GM19467 (cell line): ENCODE measurements around the gene PPP1R13B.

Experiments used
- ATAC-seq: cut with Tn5 transposase; IDR thresholded peaks from one replicate; pipeline ENCODE4 v1.9.1; 2021; ENCODE audit warnings: mild to moderate bottlenecking, moderate library complexity; ENCODE audit not compliant: unreplicated experiment

The PPP1R13B gene

DNA sequence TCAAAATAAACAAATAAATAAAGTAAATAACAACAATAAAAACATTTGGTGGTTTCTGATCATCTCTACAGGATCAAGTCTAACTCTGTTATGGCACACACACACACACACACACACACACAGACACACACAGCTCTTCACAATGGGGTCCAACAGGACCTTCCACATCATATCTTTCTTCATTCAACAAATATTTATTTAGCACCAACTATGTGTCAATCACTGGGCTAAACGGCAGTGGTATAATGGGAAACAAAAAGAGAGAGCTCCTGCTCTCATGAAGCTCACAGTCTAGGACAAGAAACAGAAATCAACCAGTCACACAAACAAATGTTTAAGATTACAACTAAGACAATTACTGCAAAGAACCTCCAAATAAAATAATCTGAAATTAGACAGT lies 9.3 kb downstream of the PPP1R13B start:
- ATAC-seq = no peak

DNA sequence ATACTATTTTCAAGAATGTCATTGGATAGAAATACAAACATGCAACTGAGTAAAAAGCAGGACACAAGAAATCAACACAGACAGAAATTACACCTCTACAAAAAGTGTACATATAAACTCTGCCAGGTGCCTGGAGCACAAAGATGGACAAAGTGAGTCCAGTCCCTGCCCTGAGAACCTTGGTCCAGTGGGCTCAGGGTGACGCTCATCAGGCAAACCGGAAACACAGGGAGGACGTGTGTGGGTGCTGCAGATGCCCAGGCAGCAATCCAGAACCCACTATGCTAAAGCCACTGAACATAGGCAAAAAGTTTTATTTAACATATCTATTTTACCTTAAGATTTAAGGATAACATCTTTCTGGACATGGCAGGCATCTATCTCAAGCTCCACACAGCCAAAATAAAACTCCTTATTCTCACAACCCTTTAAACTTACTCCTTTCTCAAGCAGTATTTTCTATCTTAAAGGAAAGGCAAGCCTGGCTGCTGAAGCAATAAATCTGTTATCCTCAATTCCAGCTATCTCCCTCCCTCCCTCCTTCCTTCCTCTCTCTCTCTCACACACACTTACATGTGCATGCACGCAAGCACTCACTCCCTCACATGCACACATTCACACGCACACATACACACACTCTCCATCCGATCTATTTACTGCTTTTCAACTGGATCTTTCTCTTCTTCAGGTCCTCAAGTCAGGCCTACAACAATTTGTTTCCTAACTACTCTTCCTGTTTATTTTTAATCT lies 10.2 kb downstream of the PPP1R13B start:
- no peak for ATAC-seq

DNA sequence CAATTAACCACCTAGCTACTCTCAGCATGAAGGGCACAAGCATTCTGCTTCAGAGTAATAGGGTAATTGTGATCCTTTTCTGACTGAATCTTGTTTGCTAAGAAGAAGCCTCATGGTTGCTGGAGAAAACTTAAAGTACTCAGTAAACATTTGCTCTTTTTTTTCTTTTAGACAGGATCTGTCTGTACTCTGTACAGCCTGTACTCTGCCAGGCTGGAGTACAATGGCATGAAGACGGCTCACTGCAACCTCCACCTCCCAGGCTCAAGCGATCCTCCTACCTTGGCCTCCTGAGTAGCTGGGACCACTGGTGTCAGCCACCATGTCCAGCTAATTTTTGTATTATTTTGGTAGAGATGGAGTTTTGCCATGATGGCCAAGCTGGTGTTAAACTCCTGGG lies 12.4 kb downstream of the PPP1R13B start:
- ATAC-seq = no peak

DNA sequence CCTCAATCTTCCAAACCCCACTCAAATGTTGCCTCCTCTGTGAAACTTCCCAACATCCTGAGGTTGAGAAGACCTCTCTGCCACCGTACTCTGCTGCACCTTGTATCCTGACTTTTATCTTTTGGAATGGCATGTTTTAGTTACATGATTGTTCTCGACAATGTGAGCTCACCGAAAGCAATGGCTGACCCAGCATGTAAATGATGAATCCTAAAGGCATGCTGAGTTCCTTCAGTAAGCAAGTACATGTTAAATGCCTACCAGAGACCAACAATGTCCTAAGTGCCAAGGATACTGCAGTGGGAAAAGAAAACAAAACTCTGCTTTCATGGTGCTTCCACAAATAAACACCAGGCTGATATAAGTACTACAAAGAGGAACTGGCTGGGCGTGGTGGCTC lies 13.7 kb downstream of the PPP1R13B start:
- ATAC-seq = no peak

DNA sequence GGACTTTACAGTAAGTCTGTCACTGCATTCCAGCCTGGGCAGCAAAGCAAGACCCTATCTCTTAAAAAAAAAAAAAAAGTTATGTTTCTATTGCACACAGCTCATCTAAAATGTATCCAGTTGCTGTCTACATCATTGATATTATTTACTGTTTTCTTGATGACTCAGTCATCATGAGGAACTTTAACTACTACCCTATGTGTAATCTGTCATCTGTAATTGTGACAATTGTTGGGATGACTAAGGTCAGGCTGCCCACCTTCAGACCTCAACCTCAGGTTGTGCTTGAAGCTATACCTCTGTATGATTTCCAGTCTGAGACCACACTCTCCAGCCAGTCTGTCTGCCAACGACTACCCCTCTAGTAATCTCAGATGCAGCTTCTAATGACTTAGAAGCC lies 15.3 kb downstream of the PPP1R13B start:
- no peak for ATAC-seq

DNA sequence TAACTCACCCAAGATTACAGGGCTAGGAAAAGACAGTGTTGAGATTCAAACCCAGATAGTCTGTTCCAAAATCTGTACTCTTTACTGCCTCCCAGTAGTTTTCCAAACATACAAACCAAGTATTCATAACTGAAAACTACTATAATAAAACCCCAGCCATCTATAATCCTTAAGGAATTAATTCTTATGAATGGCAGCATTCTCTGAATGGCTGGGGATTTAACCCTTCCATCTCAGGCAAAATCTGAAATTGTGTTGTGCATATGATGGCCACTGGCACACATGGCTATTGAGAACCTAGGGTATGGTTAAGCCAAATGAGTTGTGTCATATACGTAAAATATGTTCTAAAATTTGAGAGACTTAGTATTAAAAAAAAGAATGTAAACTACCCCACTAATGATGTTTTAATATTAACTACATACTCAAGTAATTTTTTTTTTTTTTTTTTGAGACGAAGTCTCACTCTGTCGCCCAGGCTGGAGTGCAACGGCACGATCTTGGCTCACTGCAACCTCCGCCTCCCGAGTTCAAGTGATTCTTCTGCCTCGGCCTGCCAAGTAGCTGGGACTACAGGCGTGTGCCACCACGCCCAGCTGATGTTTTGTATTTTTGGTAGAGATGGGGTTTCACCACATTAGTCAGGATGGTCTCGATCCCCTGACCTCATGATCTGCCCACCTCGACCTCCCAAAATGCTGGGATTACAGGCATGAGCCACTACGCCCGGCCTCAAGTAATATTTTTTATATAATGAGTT lies 16.7 kb downstream of the PPP1R13B start:
- no peak for ATAC-seq

DNA sequence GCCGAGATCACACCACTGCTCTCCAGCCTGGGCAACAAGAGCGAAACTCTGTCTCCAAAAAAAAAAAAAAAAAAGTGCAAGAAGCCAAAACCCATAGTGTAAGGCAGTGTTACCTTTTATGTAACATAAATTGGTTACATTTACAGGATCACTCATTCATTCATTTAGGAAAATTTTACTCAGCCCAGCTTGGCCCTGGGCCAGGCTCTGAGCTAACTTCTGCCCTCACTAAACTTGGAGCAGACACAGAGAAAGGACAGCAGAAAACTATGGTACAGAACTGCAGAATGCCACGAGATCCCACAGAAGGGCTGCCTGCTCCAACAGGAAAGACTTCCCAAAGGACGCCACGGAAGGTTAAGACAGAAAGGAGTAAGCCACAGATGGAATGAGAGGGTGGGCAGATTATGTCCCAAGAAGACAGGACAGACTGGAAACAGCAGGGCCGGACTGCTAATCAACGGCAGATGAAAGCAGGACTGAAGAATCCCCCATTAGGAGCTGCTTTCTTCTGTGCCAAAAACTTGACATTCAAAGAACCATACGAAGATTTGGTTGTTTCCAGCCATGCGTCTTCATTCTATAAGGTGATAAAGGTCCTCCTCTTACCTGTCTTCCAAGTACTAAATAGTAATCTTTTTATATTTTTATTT lies 18.9 kb downstream of the PPP1R13B start:
- ATAC-seq = no peak

DNA sequence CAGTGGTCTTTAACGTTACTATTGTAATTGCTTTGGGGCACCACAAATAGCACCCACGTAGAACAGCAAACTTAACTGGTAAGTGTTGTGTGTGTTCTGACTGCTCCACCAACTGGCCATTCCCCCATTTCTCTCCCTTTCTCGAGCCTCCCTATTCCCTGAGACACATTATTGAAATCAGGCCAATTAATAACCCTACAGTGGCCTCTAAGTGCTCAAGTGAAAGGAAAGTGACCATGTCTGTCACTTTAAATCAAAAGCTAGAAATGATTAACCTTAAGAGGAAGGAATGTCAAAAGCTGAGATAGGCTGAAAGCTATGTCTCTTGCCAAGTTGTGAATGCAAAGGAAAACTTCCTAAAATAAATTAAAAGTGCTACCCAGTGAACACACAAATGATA lies 22.3 kb downstream of the PPP1R13B start:
- no peak for ATAC-seq

DNA sequence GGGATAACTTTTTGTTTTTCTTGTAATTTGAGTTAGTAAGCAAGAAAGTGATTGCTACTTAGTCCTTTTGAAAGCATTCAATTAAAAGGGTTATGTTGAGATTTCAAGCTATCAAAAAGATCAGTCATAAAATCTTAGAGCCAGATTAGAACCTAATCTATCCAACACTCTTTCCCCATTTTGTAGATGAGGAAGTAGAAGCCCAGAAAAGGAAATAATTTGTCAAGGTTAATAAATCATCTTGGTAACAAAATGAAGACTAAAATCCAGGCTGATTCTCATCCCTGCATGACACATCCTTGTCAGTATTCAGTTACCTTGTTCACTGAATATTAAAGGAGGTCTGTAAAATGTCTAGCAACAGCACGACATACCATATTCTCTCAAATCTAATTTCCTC lies 26.5 kb downstream of the PPP1R13B start:
- no peak for ATAC-seq

DNA sequence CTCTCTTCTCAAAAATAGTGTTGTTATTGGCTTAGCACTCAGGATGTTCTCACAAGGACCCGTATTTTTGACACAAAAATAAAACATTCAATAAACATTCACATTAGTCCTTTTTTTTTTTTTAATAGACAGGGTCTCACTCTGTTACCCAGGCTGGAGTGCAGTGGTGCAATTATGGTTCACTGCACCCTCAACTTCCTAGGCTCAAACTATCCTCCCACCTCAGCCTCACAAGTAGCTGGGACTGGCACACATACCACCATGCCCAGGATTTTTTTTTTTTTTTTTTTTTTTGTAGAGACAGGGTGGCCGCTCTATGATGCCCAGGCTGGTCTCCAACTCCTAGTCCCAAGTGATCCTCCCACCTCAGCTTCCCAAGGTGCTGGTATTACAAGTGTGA lies 27.0 kb downstream of the PPP1R13B start:
- no peak for ATAC-seq

DNA sequence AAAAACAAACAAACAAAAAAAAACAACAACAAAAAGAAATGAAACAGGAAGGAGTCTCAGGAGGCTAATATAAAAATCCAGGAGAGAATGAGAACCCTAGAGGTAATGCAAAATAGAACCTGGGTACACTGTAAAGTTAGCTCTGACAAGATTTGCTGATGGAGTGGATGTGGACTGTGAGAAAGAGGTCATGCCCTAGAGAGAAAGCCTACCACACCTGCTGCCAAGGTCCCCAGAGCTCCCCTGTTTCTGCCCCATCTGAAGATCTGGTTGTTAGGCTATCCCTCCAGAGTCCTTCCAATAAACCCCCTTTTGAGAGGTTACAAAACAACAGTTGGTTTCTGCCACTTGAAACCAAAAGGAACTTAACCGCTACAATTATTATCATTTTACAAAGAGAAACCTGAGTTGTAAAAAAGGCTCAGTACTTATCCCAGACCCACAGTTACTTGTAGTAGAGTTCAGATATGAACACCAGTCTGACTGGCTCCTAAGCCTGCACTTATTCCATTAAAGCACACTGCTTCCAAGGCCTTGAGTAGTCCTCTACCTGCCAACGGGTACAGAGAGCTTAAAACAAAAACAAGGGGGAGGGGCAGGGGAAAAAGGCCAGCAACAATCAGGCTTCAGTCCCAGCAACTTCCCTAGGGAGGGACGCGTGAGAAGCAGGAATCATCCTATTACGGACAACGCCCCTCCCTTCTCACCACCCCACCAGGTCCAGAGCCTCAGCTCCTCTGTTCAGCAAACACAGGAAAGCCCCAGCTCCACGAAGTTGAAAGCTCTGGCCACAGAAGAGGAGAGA lies 27.7 kb downstream of the PPP1R13B start:
- no peak for ATAC-seq

DNA sequence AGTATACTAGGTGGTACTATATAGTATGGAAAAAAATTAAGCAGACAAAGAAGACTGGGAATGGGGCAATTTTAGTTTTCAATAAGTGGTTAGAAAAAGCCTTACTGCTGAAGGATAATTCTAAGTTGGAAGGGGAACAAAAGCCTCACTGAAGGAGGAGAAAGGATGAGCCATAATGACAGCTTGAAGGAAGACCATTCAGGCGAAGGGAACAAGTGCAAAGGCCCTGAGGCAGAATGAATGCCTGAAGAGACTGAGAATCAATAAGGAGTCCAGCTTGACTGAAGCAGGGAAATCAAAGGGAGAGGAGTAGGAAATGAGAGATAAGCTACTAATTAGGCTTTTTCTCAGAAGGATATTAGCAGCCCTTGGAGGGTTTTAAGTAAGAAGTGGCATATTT lies 28.5 kb downstream of the PPP1R13B start:
- no peak for ATAC-seq

DNA sequence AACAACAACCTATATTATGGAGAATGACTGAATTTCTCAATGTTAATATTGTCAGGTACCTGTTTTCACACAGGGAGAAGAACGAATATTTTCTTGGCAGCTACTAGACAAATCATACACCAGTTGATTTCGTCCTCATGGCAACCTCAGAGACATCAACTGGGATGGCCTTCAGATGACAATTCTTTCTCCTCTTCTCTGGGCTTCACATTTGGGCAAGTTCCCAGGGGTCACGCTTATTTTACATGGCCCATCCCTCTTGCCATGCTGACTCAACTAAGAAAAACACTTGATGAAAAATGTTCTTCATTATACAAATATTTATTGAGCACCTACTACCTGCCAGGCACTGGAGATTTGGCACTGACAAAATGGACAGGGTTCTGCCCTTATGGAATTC lies 29.0 kb downstream of the PPP1R13B start:
- no peak for ATAC-seq

DNA sequence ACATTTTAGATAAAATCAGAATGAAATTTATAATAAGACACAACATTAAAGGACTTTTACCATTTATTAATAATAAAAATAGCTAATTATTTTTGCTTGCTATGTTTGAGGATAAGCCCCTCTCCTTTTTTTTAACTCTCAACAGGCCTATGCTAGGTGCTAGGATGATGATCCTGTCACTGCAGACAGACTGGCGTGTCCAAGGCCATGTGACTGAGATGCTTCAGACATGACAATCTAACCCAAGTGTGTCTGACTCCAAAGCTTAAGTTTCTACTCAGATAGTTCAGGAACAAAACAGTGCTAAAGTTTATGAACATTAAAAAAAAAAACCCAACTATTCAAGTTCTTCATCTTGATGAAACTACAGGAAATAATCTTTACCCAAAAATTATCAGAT lies 29.8 kb downstream of the PPP1R13B start:
- ATAC-seq = no peak

DNA sequence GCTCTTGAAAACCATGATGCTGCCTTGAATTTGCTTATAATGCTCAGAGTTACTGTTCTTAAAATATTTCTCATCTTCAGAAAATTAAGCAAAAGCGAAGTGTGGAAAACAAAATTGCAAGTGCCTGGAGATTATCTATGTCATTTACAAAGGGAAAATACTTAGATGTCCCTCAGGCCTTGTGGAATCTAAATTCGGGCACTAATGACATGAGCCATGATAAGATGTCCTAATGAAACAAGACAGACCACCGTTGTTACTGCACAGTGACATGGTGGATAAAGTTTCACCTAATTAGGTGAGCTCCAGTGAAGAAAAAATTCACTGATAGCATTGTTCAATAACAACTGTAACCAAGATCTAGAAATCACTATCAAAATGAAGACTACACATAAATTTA lies 30.4 kb downstream of the PPP1R13B start:
- no peak for ATAC-seq

DNA sequence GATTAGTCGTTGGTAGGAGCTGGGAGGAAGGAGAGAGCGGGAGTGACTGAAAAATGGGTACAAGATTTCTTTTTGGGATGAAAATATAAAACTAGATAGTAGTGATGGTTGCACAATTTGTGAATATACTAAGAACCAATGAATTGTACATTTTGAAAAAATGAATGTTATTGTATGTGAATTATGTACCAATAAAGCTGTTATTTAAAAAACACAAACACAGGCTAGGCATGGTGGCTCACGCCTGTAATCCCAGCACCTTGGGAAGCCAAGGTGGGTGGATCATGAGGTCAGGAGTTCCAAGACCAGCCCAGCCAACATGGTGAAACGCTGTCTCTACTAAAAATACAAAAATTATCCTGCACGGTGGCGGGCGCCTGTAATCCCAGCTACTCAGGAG lies 32.1 kb downstream of the PPP1R13B start:
- ATAC-seq = no peak

DNA sequence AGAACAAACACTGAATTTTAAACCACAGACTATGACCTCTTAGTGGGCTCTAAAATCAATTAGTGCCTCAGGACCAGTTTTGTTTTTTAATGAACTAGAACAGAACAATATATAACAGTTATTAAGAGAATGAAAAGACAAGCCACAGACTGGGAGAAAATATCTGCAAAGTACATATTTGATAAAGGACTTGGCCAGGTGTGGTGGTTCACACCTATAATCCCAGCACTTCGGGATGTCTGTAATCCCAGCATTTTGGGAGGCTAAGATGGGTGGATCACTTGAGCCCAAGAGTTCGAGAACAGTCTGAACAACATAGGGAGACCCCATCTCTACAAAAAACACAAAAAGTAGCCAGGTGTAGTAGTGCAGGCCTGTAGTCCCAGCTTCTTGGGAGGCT lies 36.2 kb downstream of the PPP1R13B start:
- ATAC-seq = no peak

DNA sequence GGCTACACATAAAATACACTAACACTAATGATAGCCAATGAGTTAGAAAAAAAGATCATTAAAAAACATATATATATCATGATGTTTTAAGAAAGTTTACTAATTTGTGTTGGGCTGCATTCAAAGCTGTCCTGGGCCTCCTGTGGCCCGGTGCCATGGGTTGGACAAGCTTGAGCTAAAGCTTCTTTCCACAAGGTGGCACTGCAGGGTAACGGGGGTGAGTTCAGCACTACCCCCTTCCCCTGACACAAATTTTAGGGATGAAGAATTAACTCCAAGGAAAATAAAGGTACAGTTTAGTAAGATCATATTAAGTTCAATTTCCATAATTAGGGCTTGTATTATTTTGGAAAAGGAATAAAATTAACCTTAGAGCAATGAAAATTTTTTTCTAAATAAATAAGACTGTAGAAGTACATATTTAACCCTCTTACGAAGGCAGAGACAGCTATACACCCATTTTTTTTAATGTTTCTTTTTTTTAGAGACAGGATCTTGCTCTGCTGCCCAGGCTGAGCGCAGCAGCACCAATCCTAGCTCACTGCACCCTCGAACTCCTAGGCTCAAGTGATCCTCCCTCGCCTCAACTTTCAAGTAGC lies 38.9 kb downstream of the PPP1R13B start:
- ATAC-seq = no peak

DNA sequence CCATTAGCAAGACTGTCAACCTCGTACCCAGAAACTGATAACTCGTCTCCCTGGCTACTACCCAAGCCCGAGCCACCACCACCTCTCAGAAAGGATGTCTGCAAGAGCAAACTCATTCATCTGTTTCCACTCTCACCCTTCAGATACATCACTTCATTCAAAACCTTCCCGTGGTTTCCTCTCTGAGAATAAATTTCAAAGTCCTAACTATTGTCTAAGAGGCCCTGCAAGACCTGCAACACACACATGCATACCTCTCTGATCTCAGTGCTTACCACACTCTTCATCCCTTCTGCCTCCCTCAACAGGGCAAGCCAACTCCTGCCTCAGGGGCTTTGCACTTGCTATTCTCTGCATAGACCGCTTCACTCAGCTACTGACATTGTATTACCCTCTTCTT lies 40.6 kb downstream of the PPP1R13B start:
- no peak for ATAC-seq

DNA sequence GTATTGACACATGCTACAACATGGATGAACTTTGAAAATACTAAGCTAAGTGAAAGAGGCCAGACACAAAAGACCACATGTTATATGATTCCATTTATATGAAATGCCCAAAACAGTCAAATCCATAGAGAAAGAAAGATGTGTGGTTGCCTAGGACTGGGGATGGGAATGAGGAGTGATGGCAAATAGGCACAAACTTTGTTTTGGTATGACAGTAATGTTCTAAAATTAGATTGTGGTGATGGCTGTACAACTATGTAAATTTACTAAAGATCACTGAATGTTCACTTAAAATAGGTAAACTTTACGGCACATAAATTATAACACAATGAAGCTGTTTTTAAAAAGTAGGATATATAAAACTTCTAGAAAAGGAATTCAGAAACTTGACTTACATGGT lies 41.7 kb downstream of the PPP1R13B start:
- no peak for ATAC-seq

DNA sequence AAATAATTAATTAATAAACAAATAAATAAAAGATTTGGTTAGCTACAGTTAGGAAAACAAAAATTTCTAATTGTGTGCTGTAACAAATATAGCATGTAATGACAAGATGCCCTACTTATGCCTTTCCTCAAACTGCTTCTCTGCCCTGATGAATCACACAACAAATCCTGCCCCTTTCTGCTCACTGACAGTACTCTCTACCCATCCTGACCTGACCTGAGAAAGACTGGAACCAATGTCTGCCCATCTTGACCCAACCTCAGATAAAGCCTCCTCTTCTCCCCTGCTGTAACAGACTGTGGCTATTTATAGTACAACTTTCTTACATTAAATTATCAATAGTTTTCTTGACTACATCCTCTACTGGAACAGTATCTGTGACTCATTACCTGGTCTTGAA lies 43.7 kb downstream of the PPP1R13B start:
- ATAC-seq = no peak
